ENCODE data around the gene PLBD2.

The PLBD2 gene

DNA sequence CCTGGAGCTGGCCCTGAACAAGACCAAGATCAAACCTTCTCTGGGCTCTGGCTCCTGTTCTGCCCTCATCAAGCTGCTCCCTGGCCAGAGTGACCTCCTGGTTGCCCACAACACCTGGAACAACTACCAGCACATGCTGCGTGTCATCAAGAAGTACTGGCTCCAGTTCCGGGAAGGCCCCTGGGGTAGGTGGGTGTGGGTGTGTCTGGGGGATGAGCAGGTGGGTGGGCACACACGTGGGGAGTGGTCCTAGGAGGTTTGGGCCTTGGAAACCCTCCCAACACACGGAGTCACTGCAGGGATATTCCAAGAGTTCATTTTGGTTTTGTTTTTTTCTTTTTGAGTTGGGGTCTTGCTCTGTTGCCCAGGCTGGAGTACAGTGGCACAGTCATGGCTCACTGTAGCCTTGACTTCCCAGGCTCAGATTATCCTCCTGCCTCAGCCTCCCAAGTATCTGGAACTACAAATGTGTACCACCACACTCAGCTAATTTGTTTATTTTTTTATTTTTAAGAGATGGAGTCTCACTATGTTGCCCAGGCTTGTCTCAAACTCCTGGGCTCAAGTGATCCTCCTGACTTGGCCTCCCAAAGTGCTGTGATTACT lies 16.5 kb downstream of the PLBD2 start:
- H3K4me3 Mint-ChIP-seq: no peak overlapping the region
- no peaks in the 10 kb centered on the region for H3K27me3 Mint-ChIP-seq (ENCODE audit: low read depth, poor library complexity)
- TF ChIP-seq, protein P1, sequence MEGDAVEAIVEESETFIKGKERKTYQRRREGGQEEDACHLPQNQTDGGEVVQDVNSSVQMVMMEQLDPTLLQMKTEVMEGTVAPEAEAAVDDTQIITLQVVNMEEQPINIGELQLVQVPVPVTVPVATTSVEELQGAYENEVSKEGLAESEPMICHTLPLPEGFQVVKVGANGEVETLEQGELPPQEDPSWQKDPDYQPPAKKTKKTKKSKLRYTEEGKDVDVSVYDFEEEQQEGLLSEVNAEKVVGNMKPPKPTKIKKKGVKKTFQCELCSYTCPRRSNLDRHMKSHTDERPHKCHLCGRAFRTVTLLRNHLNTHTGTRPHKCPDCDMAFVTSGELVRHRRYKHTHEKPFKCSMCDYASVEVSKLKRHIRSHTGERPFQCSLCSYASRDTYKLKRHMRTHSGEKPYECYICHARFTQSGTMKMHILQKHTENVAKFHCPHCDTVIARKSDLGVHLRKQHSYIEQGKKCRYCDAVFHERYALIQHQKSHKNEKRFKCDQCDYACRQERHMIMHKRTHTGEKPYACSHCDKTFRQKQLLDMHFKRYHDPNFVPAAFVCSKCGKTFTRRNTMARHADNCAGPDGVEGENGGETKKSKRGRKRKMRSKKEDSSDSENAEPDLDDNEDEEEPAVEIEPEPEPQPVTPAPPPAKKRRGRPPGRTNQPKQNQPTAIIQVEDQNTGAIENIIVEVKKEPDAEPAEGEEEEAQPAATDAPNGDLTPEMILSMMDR (IDR thresholded peaks at IDR 0.05): no peak
- H3K27ac Mint-ChIP-seq: no peak overlapping the region
- H3K4me1 Mint-ChIP-seq: no peaks in the 10 kb centered on the region
- H3K9me3 Mint-ChIP-seq: no peaks in the 10 kb centered on the region
- DNase-seq: no peak
- H3K36me3 Mint-ChIP-seq (ENCODE audit: low read depth): peaks cover 39% of the 10 kb centered on the region

DNA sequence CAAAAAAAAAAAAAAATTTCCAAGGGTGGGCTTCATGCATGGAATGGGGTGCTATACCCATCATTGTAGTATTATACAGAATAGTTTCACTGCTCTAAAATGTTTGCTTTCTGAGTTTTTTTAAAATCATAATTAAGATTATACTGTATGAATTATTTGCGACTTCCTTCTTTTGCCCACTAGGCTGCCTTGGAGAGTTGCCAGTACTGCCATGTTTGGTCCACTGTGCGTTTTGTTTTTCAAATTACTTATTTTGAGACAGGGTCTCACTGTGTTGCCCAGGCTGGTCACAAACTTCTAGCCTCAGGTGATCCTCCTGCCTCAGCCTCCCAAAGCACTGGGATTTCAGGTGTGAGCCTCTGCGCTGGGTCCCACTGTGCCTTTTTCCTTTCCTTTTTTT lies 19.9 kb downstream of the PLBD2 start:
- Mint-ChIP-seq H3K27ac (no peak overlapping the region), H3K9me3 (no peaks in the 10 kb centered on the region), H3K36me3 (ENCODE audit: low read depth) (peaks cover 37% of the 10 kb centered on the region), H3K4me1 (peaks cover 9% of the 10 kb centered on the region), H3K27me3 (ENCODE audit: low read depth, poor library complexity) (peaks cover 3% of the 10 kb centered on the region), H3K4me3 (no peak overlapping the region)
- TF ChIP-seq, protein P1 (IDR thresholded peaks at IDR 0.05): no peak
- DNase-seq: no peak

DNA sequence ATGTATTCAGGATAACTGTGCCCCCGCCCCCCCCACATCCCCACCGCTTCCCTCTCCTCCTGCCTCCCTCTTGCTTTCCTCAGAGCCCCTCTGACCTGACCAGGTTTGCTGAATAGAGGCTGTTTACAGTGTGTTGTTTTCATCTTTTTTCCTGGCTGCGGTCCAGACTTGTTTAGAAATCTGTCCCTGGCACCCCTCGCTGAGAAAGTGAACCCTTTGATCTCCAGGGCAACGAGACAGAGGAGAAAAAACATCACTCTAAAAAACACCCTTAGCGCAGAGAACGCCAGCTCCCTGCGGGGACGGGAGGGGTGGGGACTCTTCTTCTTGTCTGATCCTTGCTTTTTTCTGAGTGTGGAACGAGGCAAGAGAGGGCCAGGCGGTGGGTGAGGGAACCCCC lies 22.8 kb downstream of the PLBD2 start:
- H3K4me3 Mint-ChIP-seq: no peak overlapping the region
- DNase-seq: no peak
- H3K9me3 Mint-ChIP-seq: no peaks in the 10 kb centered on the region
- TF ChIP-seq, protein P1 (IDR thresholded peaks at IDR 0.05): no peak
- H3K36me3 Mint-ChIP-seq (ENCODE audit: low read depth): peaks cover 25% of the 10 kb centered on the region
- H3K27ac Mint-ChIP-seq: no peak overlapping the region
- H3K27me3 Mint-ChIP-seq (ENCODE audit: low read depth, poor library complexity): peaks cover 3% of the 10 kb centered on the region
- peaks cover 9% of the 10 kb centered on the region for H3K4me1 Mint-ChIP-seq

DNA sequence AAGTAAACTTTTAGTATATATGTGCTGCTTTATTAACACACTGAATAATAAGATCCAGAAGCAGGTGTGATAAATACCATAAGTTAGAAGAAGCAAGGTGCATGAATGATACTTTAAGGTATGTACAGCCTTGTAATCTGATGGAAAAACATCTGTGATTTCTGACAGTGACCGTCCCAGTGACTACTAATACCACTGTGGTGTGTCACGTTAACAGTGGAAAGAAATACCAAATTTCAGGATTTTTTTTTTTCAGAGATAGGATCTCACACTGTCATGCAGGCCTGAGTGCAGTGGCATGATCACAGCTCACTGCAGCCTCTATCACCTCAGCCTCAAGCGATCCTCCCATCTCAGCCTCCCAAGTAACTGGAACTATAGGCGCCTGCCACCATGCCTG lies 23.8 kb downstream of the PLBD2 start:
- H3K27me3 Mint-ChIP-seq (ENCODE audit: low read depth, poor library complexity): peaks cover 3% of the 10 kb centered on the region
- H3K36me3 Mint-ChIP-seq (ENCODE audit: low read depth): peaks cover 21% of the 10 kb centered on the region
- peaks cover 9% of the 10 kb centered on the region for H3K4me1 Mint-ChIP-seq
- no peaks in the 10 kb centered on the region for H3K9me3 Mint-ChIP-seq
- DNase-seq: no peak
- no peak overlapping the region for H3K4me3 Mint-ChIP-seq
- H3K27ac Mint-ChIP-seq: no peak overlapping the region
- TF ChIP-seq, protein P1 (IDR thresholded peaks at IDR 0.05): no peak

DNA sequence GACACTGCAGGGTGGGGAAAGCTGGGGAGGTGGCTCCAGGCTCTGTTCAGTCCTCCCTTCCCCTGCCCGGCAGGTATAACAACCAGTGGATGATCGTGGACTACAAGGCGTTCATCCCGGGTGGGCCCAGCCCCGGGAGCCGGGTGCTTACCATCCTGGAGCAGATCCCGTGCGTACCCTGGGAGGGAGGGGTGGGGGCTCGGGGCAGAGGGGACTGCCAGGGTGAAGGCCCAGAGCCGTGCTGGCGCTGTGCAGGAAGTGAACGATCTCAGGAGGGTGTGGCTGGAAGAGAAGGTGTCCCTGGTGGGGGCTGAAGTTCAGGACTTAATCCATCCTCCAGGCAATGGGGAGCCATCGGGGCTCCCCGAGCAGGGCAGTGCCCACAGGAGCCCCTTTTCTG lies 26.4 kb downstream of the PLBD2 start:
- Mint-ChIP-seq H3K27me3 (ENCODE audit: low read depth, poor library complexity) (peaks cover 3% of the 10 kb centered on the region), H3K4me3 (no peak overlapping the region), H3K4me1 (peaks cover 13% of the 10 kb centered on the region), H3K27ac (peak overlapping the region; percentile 61), H3K36me3 (ENCODE audit: low read depth) (peaks cover 20% of the 10 kb centered on the region), H3K9me3 (no peaks in the 10 kb centered on the region)
- TF ChIP-seq, protein P1 (IDR thresholded peaks at IDR 0.05): no peak
- no peak for DNase-seq

DNA sequence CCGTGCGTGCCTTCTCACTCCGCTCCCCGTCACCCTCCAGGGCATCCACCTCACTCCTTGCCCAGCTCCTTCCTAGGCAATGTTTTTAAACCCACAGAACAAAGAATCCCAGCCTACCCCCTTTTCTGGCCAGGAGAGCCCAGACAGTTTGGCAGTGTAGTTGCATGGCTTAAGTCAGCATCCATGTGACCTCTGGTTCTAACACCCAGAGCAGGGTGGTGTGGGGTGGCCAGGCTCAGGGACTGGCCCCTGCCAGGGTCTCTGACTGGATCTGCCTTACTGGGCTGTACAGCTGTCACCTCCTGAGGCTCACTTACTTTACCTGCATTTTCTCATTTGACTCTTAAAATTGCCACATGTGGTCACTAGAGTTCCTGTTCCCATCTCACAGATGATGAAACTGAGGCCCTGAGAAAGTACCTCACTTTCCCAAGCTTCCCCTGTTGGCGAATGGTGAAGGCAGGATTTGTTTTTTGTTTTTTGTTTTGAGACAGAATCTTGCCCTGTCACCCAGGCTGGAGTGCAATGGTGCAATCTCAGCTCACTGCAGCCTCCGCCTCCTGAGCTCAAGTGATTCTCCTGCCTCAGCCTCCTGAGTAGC lies 27.0 kb downstream of the PLBD2 start:
- Mint-ChIP-seq H3K27me3 (ENCODE audit: low read depth, poor library complexity) (peaks cover 3% of the 10 kb centered on the region), H3K36me3 (ENCODE audit: low read depth) (peaks cover 20% of the 10 kb centered on the region), H3K4me1 (peaks cover 13% of the 10 kb centered on the region), H3K4me3 (no peak overlapping the region), H3K9me3 (no peaks in the 10 kb centered on the region), H3K27ac (peak overlapping the region; percentile 61)
- no peak for DNase-seq
- TF ChIP-seq, protein P1 (IDR thresholded peaks at IDR 0.05): no peak

Measured in nephron progenitor cell (in vitro differentiated cells).